Lower leg skin (tissue), 3 donors: ENCODE results near the gene ALS2.

Experiments
- POLR2A ChIP-seq, 2 donors: fragments of 450-650 bp; IDR thresholded peaks; one replicate each; pipeline ENCODE4 v1.6.1; 2016 to 2017; ENCODE audit warnings: antibody characterized with exemption in 2 of 2, mild to moderate bottlenecking in 1 of 2, moderate library complexity in 1 of 2
- TF ChIP-seq, protein P1 (sequence below), 3 donors: fragments of 450-650 bp; IDR thresholded peaks; one replicate each; pipeline ENCODE4 v1.5.1; 2016; ENCODE audit warnings: antibody characterized with exemption in 3 of 3, mild to moderate bottlenecking in 3 of 3, moderate library complexity in 2 of 3

DNA sequence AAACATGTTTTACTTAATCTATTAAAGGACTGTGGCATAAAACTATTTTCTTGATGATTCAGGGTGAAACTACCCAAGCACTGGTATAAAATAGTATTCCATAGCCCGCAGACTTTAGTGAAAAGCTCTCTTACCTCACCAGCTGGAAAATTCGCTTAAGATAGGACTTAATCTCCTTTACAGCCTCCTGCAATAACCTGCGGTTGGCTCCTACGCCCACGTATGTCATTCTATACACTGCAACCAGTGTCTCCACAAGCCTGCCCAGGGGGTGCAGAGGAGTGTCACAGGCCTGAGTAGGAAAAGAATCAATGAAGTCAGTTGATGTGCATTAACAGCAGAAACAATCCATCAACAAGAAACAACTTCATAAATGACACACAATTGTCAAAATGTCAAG, 71.0 kb downstream of the ALS2 start:
- TF ChIP-seq, protein P1, sequence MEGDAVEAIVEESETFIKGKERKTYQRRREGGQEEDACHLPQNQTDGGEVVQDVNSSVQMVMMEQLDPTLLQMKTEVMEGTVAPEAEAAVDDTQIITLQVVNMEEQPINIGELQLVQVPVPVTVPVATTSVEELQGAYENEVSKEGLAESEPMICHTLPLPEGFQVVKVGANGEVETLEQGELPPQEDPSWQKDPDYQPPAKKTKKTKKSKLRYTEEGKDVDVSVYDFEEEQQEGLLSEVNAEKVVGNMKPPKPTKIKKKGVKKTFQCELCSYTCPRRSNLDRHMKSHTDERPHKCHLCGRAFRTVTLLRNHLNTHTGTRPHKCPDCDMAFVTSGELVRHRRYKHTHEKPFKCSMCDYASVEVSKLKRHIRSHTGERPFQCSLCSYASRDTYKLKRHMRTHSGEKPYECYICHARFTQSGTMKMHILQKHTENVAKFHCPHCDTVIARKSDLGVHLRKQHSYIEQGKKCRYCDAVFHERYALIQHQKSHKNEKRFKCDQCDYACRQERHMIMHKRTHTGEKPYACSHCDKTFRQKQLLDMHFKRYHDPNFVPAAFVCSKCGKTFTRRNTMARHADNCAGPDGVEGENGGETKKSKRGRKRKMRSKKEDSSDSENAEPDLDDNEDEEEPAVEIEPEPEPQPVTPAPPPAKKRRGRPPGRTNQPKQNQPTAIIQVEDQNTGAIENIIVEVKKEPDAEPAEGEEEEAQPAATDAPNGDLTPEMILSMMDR (IDR thresholded peaks at IDR 0.05) = no peak
- TF ChIP-seq POLR2A (IDR thresholded peaks at IDR 0.05) = no peak
